ENCODE results near the gene RXRA.

- TF ChIP-seq CTCF (IDR thresholded peaks at IDR 0.05; ENCODE audit: borderline replicate concordance, extremely low read depth, low read length, poor library complexity, severe bottlenecking) (no peak), EZH2 (IDR thresholded peaks at IDR 0.05; ENCODE audit: borderline replicate concordance, low read depth, low read length, severe bottlenecking) (no peak)
These were observed 136.1 kb downstream of the RXRA start for GRCh38 chr9:134462318-134462717.
